Measurements from ENCODE around the gene MSI1.

MSI1 gene

GRCh38 chr12:120352117-120352516 is 16.8 kb downstream of the MSI1 start:
- H3K4me3 ChIP-seq (ENCODE audit: low read depth, low read length), result no peak overlapping the region
- DNase-seq (ENCODE audit: low read depth), result no peak
- in situ Hi-C loops (cut with HindIII; ENCODE audit: low sequenced_read_pairs), result no loop called here
- no peak for TF ChIP-seq CTCF (IDR thresholded peaks at IDR 0.05; ENCODE audit: low read depth, low read length, missing control alignments)

GRCh38 chr12:120350576-120351350 is 18.2 kb downstream of the MSI1 start:
- in situ Hi-C loops (cut with HindIII; ENCODE audit: low sequenced_read_pairs), result no loop called here
- no peak for DNase-seq (ENCODE audit: low read depth)
- H3K4me3 ChIP-seq (ENCODE audit: low read depth, low read length), result no peak overlapping the region
- TF ChIP-seq CTCF (IDR thresholded peaks at IDR 0.05; ENCODE audit: low read depth, low read length, missing control alignments), result no peak

- TF ChIP-seq CTCF (IDR thresholded peaks at IDR 0.05; ENCODE audit: low read depth, low read length, missing control alignments), result no peak
These were observed 21.2 kb downstream of the MSI1 start for GRCh38 chr12:120347766-120348165.

GRCh38 chr12:120346681-120347080 is 22.3 kb downstream of the MSI1 start:
- in situ Hi-C loops (cut with HindIII; ENCODE audit: low sequenced_read_pairs), result no loop called here
- no peak for DNase-seq (ENCODE audit: low read depth)
- TF ChIP-seq CTCF (IDR thresholded peaks at IDR 0.05; ENCODE audit: low read depth, low read length, missing control alignments), result peak; percentile 6
- no peak overlapping the region for H3K4me3 ChIP-seq (ENCODE audit: low read depth, low read length)

More at GRCh38 chr12:120347766-120348165, 21.2 kb downstream of the MSI1 start:
- DNase-seq (ENCODE audit: low read depth), result no peak
- in situ Hi-C loops (cut with HindIII; ENCODE audit: low sequenced_read_pairs), result no loop called here
- H3K4me3 ChIP-seq (ENCODE audit: low read depth, low read length), result no peak overlapping the region

- no peak for TF ChIP-seq CTCF (IDR thresholded peaks at IDR 0.05; ENCODE audit: low read depth, low read length, missing control alignments)
- H3K4me3 ChIP-seq (ENCODE audit: low read depth, low read length), result no peak overlapping the region
These were observed 22.9 kb downstream of the MSI1 start for GRCh38 chr12:120346031-120346430.

GRCh38 chr12:120343692-120344091 is 25.3 kb downstream of the MSI1 start:
- no peak overlapping the region for H3K4me3 ChIP-seq (ENCODE audit: low read depth, low read length)
- DNase-seq (ENCODE audit: low read depth), result no peak
- in situ Hi-C loops (cut with HindIII; ENCODE audit: low sequenced_read_pairs), result no loop called here
- no peak for TF ChIP-seq CTCF (IDR thresholded peaks at IDR 0.05; ENCODE audit: low read depth, low read length, missing control alignments)

More at GRCh38 chr12:120346031-120346430, 22.9 kb downstream of the MSI1 start:
- in situ Hi-C loops (cut with HindIII; ENCODE audit: low sequenced_read_pairs), result no loop called here
- no peak for DNase-seq (ENCODE audit: low read depth)
